Stomach smooth muscle (tissue), 2 donors: ENCODE results near the gene MIF4GD.

Source experiments
- H3K27ac ChIP-seq: one replicate; pipeline ENCODE4 v1.7.0; 2013; ENCODE audit warnings: mild to moderate bottlenecking, low read length, inconsistent platforms
- H3K27me3 ChIP-seq, 2 donors: one replicate each; pipeline ENCODE4 v1.7.0; 2013; ENCODE audit warnings: low read length in 2 of 2; ENCODE audit not compliant: insufficient read depth in 2 of 2, control insufficient read depth in 1 of 2
- H3K36me3 ChIP-seq, 2 donors: one replicate each; pipeline ENCODE4 v1.7.0; 2013; ENCODE audit warnings: low read length in 2 of 2; ENCODE audit not compliant: control insufficient read depth in 2 of 2, insufficient read depth in 2 of 2
- H3K4me1 ChIP-seq: one replicate; pipeline ENCODE4 v1.7.0; 2013; ENCODE audit warnings: low read length; ENCODE audit not compliant: control insufficient read depth, insufficient read depth
- H3K4me3 ChIP-seq, 2 donors: one replicate each; pipeline ENCODE4 v1.7.0; 2013; ENCODE audit warnings: low read length in 2 of 2
- H3K9ac ChIP-seq, 2 donors: one replicate each; pipeline ENCODE4 v1.7.0; 2013; ENCODE audit warnings: low read length in 2 of 2, mild to moderate bottlenecking in 1 of 2
- H3K9me3 ChIP-seq, 2 donors: one replicate each; pipeline ENCODE4 v1.7.0; 2013; ENCODE audit warnings: low read length in 2 of 2; ENCODE audit not compliant: control insufficient read depth in 2 of 2
- donor health status: healthy.
- donor health status: Pancreatic carcinoma.

The MIF4GD gene

DNA sequence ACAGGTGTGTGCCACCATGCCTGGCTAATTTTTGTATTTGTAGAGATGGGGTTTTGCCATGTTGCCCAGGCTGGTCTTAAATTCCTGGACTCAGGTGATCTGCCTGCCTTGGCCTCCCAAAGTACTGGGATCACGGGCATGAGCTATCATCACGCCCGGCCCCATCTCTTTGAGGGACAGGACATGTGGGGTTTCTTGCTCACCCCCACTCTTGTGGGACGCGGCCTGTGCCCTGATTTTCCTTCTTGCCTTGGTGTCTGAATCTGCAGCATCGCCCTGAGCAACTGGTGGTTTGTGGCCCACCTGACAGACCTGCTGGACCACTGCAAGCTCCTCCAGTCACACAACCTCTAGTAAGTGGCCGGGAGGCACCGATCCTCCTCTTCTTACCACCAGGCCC lies 40.0 kb downstream of the MIF4GD start:
- Histone ChIP-seq H3K27ac (no peak overlapping the region), H3K4me3 (no peak overlapping the region), H3K27me3 (no peaks in the 10 kb centered on the region), H3K9me3 (no peaks in the 10 kb centered on the region), H3K4me1 (peaks cover 7% of the 10 kb centered on the region), H3K9ac (no peak overlapping the region), H3K36me3 (peaks cover 50 to 61% of the 10 kb centered on the region in 2 donors)

DNA sequence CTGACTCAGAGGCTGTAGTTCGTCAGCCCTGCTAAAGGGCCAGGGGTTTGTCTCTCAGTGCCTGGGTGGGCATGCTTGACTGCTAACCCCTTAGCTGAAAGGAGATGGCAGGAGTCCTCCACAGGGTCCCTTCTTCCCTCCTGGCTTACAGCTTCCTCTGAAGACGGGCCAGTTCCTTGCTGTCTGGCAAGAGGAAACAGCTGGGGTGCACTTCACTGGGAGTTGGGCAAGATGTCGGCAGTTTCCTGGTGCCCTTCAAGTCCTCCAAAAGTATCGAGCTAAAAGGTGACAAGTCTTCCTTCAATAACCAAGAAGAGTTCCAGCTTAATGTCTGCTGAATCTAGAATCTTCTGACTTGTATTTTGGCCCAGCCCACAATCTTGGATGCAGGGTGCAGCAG lies 42.2 kb downstream of the MIF4GD start:
- Histone ChIP-seq H3K27ac (peak overlapping the region; percentile 49), H3K4me1 (peaks cover 5% of the 10 kb centered on the region), H3K9me3 (no peaks in the 10 kb centered on the region), H3K9ac (no peak overlapping the region), H3K4me3 (no peak overlapping the region), H3K27me3 (no peaks in the 10 kb centered on the region), H3K36me3 (peaks cover 50 to 58% of the 10 kb centered on the region in 2 donors)

DNA sequence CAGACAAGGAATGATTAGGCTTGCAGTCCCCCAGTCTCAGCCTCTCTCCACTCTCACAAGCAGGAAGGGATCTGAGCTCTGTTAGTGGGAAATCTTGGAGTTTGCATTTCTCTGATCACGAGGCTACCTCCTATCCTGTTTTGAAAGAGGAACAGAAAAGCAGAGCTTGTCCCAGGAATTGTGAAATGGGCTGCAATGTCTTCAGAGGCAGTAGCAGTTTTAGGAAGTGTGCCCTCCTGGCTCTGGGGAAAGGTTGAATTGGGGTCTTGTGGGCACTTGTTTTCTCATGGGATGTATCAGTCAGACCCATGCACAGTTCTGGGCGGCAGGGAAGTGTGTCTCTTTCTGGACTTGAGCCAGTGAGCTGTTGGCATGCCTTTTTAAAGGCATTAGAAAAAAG lies 42.7 kb downstream of the MIF4GD start:
- no peaks in the 10 kb centered on the region for H3K9me3 ChIP-seq
- peaks cover 50 to 58% of the 10 kb centered on the region in 2 donors for H3K36me3 ChIP-seq
- H3K4me3 ChIP-seq = no peak overlapping the region
- peak overlapping the region in 1 of 2 donors; percentile 21 for H3K9ac ChIP-seq
- peaks cover 5% of the 10 kb centered on the region for H3K4me1 ChIP-seq
- H3K27ac ChIP-seq = peak overlapping the region; percentile 49
- no peaks in the 10 kb centered on the region for H3K27me3 ChIP-seq

DNA sequence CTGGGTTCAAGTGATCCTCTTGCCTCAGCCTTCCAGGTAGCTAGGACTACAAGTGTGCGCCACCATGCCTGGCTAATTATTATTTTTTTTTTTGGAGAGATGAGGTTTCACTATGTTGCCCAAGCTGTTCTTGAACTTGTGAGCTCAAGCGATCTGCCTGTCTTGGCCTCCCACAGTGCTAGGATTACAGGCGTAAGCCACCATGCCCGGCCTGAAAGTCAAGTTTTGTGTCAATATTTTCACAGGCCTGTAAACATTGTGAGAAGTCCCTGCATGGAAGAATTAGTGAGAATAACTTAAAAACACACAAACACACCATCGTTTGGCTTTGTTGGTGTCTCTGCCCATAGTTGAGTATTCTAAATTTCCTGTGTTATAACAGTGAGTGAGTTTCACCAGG lies 43.3 kb downstream of the MIF4GD start:
- Histone ChIP-seq H3K27ac (no peak overlapping the region), H3K36me3 (peaks cover 47 to 53% of the 10 kb centered on the region in 2 donors)

DNA sequence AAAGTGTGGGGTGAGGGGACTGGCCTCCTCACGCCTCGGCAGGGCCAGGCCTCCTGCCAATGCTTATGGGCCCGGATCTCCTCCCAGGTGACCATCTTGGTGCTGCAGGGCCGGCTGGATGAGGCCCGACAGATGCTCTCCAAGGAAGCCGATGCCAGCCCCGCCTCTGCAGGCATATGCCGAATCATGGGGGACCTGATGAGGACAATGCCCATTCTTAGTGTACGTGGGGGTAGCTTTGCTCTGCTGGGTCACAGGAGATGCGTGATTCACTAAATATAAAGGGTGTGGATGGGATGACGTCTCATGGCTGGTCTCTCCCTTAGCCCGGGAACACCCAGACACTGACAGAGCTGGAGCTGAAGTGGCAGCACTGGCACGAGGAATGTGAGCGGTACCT lies 46.0 kb downstream of the MIF4GD start:
- H3K9ac ChIP-seq = no peak overlapping the region
- H3K4me3 ChIP-seq = no peak overlapping the region
- peaks cover 37 to 41% of the 10 kb centered on the region in 2 donors for H3K36me3 ChIP-seq
- no peaks in the 10 kb centered on the region for H3K27me3 ChIP-seq
- H3K27ac ChIP-seq = no peak overlapping the region
- no peaks in the 10 kb centered on the region for H3K9me3 ChIP-seq
- peaks cover 5% of the 10 kb centered on the region for H3K4me1 ChIP-seq

More for the DNA sequence above, 43.3 kb downstream of the MIF4GD start:
- Histone ChIP-seq H3K9ac (no peak overlapping the region), H3K4me1 (peaks cover 5% of the 10 kb centered on the region), H3K9me3 (no peaks in the 10 kb centered on the region), H3K4me3 (no peak overlapping the region), H3K27me3 (no peaks in the 10 kb centered on the region)

DNA sequence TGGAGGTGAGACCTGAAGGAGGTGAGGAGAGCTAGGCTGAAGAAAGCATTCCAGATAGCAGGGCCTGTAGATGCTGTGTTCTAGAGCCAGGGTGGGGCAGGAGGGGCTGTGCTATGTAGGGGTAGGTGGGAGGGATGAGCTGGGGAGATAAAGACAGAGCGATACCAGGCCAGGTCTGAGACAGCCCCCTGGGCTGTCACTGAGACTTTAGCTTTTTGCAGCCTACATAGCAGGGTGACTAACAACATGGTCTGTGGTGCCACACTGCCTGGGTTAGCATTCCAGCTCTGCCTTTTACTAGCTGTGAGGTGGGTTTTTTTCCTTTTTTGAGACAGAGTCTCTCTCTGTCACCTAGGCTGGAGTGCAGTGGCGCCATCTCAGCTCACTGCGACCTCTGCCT lies 51.2 kb downstream of the MIF4GD start:
- H3K4me3 ChIP-seq = no peak overlapping the region
- H3K27me3 ChIP-seq = no peaks in the 10 kb centered on the region
- H3K4me1 ChIP-seq = no peaks in the 10 kb centered on the region
- peaks cover 37% of the 10 kb centered on the region in 2 donors for H3K36me3 ChIP-seq
- no peak overlapping the region for H3K27ac ChIP-seq
- no peak overlapping the region for H3K9ac ChIP-seq
- no peaks in the 10 kb centered on the region for H3K9me3 ChIP-seq

DNA sequence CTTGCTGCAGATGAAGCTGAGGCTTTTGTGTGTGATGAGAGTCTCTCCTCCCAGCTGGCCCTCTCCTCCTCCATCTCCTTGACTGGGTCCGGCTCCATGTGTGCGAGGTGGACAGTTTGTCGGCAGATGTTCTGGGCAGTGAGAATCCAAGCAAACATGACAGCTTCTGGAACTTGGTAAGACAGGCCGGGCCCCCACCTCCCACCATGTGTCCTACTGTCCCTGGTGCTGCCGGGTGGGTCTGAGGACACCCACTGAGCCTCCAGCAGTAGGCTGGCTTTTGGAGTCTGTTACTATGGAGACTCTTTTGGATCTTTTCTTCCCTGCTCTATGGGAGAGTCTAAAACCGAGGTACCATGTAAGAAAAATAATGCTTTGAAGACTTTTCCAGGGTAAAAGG lies 52.9 kb downstream of the MIF4GD start:
- H3K36me3 ChIP-seq = peaks cover 40 to 44% of the 10 kb centered on the region in 2 donors
- no peak overlapping the region for H3K27ac ChIP-seq
- no peaks in the 10 kb centered on the region for H3K27me3 ChIP-seq

More for the DNA sequence above, 52.9 kb downstream of the MIF4GD start:
- Histone ChIP-seq H3K9me3 (no peaks in the 10 kb centered on the region), H3K4me1 (no peaks in the 10 kb centered on the region), H3K4me3 (no peak overlapping the region), H3K9ac (no peak overlapping the region)
